NCI-H1048 (cell line): ENCODE data around the gene ARHGAP44.

Source experiments
- DNase-seq: peaks from one replicate; lab custom pipeline; 2025; lab: John Stamatoyannopoulos, UW

ARHGAP44 gene

DNA sequence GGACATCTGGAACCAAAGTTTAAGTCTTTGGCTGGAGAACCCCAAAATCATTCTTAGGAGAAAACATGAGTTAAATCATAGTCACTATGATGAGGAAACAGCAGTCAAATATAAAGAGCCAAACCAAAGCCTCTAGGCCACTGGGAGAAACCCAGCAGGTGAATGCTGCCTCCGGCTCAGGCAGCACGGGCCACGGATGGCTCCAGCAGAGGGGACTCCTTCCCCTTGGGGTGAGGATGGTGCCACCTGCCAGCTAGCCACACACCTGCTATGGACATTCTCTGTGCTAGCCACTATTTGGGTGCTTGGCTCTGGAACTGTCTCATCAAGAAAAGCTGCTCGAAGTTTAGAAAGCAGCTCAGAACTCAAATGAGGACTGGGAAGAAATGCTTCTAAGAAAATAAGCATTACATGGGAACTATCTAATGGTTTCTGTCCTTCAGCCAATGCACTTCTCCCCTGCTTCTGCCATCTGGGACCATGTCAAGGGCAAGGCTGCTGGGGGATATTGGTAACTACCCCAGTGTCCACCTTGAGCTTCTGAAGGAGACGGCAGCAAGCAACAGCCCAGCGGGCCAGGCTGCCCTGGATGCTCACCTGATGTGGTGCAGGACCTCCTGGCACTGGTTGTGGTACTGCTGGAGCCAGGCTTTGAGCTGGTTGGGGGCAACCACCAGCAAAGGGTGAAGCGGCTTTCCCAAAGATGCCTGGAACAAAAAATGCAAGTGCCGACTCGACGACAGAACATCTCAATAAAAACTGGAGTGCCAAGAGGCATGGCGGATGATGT is 206.0 kb downstream of the ARHGAP44 start:
- no peak for DNase-seq

- no peak for DNase-seq
Observed at GRCh38 chr17:12995896-12996295, 206.6 kb downstream of the ARHGAP44 start.

GRCh38 chr17:12996357-12996756 is 207.1 kb downstream of the ARHGAP44 start:
- no peak for DNase-seq

GRCh38 chr17:12996941-12997340 is 207.6 kb downstream of the ARHGAP44 start:
- DNase-seq, result no peak

DNA sequence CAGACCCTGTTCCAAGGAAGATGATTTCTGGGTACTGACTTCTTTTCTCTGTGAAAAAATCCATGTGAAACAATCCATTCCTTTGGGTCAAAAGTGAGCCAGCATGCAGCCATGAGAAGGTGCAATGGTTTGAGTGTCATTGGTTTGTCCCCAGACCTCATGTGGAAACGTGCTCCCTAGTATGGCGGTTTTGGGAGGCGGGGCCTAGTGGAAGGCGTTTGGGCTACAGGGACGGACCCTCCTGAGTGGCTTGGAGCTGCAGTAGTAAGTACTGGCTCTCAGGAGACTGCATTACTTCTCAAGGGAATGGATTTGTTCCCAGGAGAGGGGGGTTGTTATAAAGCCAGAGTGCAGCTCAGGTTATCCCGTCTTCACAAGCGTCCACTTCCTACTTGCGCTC is 209.2 kb downstream of the ARHGAP44 start:
- DNase-seq, result no peak

- DNase-seq, result no peak
Observed at GRCh38 chr17:12998874-12999273, 209.6 kb downstream of the ARHGAP44 start.

GRCh38 chr17:13000561-13000960 is 211.3 kb downstream of the ARHGAP44 start:
- no peak for DNase-seq

DNA sequence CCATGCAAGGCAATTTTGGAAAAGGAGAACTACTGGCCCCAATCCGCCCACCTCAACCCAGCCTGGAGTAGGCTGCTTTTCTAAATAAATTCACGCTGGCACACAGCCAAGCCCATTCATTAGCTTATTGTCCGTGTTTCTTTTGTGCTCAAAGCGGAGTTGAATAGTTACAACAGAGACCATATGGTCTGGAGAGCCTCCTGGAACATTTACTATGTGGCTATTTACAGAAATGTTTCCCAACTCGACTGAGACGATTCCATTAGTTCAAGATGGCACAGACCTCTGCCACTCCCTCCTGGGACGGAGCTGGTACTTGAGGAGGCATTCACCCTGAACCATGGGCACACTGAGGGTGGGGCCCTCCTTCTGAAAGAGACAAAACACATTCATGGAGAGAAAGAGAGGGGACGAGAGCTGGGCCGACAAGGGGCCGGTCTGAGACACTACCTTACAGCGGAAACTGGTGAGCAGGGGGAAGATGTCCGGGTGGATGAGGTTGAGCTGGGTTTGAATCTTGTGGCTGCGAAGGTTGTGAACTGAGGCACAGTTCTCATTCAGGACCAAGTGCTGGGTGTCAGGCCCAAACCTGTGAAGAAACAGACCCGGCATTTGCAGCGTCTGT is 212.8 kb downstream of the ARHGAP44 start:
- no peak for DNase-seq

DNA sequence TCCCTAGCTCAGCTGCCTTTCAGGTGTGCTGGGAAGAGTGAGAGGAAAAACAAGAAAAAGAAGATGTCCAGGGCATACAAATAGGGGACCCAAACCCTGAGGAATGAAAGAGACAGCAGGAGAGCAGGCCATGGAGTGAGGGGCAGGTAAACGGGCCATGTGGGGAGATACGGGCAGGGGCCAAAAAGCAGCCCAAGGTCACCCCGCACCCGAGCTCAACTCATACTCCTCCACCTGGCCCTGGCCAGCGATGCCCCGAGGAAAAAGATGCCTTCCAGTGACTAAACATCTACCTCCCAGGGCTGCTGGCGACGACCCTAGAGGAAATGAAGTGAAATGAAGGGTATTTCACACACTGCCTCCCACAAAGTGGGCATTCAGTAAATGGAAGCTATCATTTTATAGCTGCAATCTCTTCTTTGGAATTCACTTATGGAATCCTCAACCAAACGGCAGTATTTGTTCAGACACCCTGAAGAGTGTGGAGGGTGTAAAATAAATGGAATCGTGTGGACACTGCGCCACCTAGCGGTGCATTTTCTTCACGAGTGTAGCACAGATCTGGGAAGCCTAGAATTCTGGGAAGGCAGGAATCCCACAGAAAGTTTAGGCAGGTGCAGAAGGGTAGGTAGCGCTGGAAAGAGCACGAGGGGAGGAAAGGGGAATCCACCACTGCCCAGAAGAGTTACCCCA is 213.6 kb downstream of the ARHGAP44 start:
- DNase-seq, result peak; percentile 68

GRCh38 chr17:13003454-13003851 is 214.2 kb downstream of the ARHGAP44 start:
- DNase-seq, result no peak

GRCh38 chr17:13003927-13004326 is 214.6 kb downstream of the ARHGAP44 start:
- DNase-seq, result no peak

- no peak for DNase-seq
Observed at GRCh38 chr17:13004336-13004735, 215.0 kb downstream of the ARHGAP44 start.

GRCh38 chr17:13005530-13005929 is 216.2 kb downstream of the ARHGAP44 start:
- DNase-seq, result no peak

- DNase-seq, result no peak
Observed at GRCh38 chr17:13008461-13008860, 219.2 kb downstream of the ARHGAP44 start.

DNA sequence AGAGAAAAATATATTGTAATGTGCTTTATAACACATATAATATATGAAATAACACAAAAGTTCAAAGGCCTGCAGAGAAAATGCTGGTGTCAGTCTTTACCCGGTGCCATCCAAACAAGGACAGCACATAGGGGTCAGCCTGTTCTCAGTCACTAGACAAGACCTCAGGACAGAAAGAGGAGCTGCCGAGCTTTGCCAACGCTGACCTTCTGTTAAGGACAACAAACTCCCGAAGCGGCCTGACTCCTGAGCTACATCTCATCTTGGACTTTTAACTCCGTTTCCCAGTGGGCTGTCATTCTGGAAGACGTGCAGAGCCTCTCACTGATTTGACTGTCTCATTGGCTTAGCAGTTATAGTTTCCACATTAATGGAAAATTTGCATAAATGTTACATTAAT is 221.7 kb downstream of the ARHGAP44 start:
- DNase-seq, result no peak

- DNase-seq, result no peak
Observed at GRCh38 chr17:13014801-13015200, 225.5 kb downstream of the ARHGAP44 start.

GRCh38 chr17:13016881-13017654 is 227.8 kb downstream of the ARHGAP44 start:
- no peak for DNase-seq

DNA sequence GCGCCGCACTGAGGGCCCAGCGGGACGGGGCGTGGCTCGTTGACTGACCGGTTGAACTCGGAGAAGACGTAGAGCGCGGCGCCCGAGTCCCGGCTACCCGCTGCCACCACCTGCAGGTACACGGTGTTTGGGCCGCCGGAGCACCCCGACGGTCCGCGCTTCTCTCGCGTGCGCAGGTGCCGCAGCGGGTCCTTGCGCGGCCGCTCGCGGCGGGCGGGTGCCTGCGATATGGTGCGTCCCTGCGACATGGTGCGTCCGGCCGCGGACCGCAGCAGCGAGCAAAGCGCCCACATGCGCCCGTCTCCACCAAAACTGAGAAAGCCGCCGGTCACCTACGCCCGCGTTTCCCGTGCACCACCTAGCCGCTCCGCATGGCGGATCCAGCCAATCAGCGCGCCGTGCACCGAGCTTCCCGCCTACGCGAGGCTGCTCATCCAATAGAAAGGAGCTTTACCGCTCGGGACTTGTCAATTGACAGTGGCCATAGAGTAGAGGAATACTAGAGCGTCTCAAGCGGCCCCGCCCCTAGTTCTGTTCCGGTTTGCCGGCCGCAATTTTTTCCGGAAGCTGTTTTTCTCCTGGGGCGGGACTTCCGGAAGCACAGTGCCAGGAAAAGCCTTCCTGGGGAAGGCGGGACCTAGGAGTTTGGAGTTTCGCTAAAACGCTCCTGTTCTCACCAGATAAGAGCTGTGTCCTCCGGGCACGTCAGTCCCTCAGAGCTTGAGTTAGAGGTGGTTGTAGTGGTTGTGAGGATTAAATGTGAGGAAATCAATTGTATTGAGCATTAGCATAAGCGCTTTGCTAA is 228.6 kb downstream of the ARHGAP44 start, which contains the start of gene ELAC2:
Gene ELAC2 (minus strand): TSS at position 373 of the 805 bp plus-strand sequence. CDS start 80 bp downstream, at position 293.
- peak; percentile 94 for DNase-seq

- no peak for DNase-seq
Observed at GRCh38 chr17:13024016-13024415, 234.7 kb downstream of the ARHGAP44 start.

GRCh38 chr17:13024526-13025257 is 235.4 kb downstream of the ARHGAP44 start:
- DNase-seq, result peak; percentile 60

- no peak for DNase-seq
Observed at GRCh38 chr17:13025258-13025627, 235.9 kb downstream of the ARHGAP44 start.
